ENCODE measurements around the gene DYNLT4.
A peak's percentile ranks its signal among the peaks of the same experiment; 100 is the strongest.
"Not testable (repeated sequence)": the region's sequence is repeated elsewhere in the genome, so short reads cannot be mapped to it uniquely, and the experiment has no call there.

DYNLT4 gene

DNA sequence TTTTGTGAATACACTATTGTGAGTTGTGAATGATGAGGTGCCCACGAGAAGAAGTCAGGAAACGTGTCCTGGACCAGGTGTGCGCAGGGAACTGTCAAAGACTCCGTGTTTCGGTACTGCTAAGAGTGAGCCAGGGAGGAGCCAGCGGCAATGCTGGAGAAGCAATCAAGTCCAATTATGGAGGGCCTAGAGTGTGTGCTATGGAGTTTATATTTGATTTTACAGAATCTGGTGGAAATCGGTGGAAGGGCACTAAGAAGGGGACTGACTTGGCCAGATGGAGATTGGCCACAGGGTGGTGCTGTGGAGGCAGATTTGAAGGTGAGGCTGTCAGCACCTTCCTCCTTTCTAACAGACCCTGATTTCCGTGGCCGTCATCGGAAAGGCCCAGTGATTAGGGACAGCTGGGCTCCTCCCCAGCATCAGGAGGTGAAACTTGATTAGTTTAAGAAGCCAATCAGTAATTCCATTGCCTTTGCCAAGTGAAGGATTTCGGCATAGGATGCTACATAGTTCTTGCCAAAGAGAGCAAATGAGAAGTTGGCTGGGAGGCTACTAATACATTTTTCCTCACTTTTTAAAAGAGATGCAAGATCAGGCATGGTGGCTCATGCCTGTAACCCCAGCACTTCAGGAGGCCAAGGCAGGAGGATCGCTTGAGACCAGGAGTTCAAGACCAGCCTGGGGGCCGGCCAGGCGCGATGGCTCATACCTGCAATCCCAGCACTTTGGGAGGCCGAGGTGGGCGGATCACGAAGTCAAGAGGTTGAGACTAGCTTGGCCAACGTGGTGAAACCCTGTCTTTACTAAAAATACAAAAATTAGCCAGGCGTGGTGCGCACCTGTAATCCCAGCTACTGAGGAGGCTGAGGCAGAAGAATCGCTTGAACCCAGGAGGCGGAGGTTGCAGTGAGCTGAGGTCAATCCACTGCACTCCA lies 28.9 kb upstream of the DYNLT4 start:
- H3K36me3 Mint-ChIP-seq (ENCODE audit: low read depth), result no peaks in the 10 kb centered on the region
- H3K27ac Mint-ChIP-seq, result peak overlapping the region; percentile 24
- H3K27me3 Mint-ChIP-seq (ENCODE audit: low read depth), result no peaks in the 10 kb centered on the region
- no peak overlapping the region for H3K4me3 Mint-ChIP-seq
- H3K4me1 Mint-ChIP-seq (ENCODE audit: low read depth), result peaks cover 10% of the 10 kb centered on the region
- no peaks in the 10 kb centered on the region for H3K9me3 Mint-ChIP-seq

DNA sequence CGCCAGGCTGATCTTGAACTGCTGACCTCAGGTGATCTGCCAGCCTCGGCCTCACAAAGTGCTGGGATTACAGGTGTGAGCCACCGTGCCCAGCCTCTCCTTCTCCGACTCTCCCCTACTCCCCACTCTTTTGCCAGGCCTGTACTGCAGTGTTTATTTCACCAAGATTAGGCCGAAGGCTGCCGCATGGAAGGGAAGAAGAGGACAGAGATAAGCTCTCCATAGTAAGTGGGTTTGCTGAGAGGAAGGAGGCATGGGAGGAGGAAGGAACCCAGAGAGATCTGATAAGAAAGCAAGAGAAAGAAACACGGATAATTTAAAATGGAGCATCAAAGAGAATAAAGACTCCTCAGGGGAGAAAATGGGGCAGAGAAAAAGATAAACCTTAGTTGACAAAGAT lies 27.2 kb upstream of the DYNLT4 start:
- H3K27ac Mint-ChIP-seq, result no peak overlapping the region

DNA sequence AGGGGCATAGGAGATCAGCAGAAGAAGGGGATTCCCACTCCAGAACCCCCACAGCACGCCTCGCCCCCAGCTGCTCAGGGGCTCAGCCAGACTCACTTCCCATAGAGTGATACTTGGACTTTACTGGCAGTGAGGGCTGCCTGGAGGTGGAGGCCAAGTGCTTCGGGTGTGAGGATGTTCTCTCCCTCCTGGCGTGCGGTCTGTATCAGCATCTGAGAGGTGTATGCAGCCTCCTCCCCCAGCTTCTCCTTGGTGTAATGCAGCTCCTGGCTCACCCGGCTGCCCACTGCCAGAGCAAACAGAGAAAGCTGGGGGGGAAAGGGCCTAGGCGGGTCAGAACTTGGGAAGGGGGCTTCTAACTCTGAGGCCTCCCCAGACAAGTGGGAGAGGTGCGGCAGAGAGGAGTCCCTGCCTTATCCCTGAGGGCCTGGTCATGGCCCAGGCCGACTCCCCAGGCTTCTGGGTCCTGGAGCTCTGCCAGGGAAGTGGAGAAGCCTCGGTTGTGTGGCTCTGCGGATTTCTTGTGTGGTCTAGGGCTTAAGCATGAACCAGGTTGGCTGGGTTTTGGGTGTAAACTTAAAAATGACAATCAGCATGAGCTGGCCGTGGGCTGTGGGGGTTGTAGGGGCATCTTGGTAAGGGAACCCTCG lies 25.0 kb upstream of the DYNLT4 start:
- no peaks in the 10 kb centered on the region for H3K36me3 Mint-ChIP-seq (ENCODE audit: low read depth)
- no peaks in the 10 kb centered on the region for H3K9me3 Mint-ChIP-seq
- H3K27me3 Mint-ChIP-seq (ENCODE audit: low read depth), result no peaks in the 10 kb centered on the region
- H3K4me3 Mint-ChIP-seq, result no peak overlapping the region
- H3K27ac Mint-ChIP-seq, result no peak overlapping the region
- peaks cover 10% of the 10 kb centered on the region for H3K4me1 Mint-ChIP-seq (ENCODE audit: low read depth)

More for the DNA sequence above, 27.2 kb upstream of the DYNLT4 start:
- peaks cover 10% of the 10 kb centered on the region for H3K4me1 Mint-ChIP-seq (ENCODE audit: low read depth)
- no peaks in the 10 kb centered on the region for H3K36me3 Mint-ChIP-seq (ENCODE audit: low read depth)
- no peaks in the 10 kb centered on the region for H3K9me3 Mint-ChIP-seq
- no peaks in the 10 kb centered on the region for H3K27me3 Mint-ChIP-seq (ENCODE audit: low read depth)
- H3K4me3 Mint-ChIP-seq, result no peak overlapping the region

DNA sequence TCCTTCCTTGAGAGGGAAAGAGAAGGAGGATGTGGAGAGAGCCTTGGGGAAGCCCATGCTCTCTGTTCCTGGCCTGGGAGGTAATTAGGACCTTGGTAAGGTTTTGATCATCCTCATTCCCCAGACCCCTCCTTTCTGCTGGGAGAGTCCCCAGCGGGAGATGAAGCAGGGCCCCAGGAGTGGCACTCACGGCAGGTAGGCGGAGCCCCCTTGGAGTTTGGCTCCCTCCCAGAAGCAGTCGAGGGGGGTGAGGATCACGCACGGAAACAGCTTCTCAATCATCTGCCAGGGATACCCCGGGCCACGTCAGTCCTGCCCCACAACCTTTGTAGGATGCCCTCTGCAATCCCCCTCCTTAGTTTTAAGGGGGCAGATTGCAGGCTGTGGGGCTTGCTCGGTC lies 24.4 kb upstream of the DYNLT4 start:
- H3K9me3 Mint-ChIP-seq, result no peaks in the 10 kb centered on the region
- H3K27me3 Mint-ChIP-seq (ENCODE audit: low read depth), result no peaks in the 10 kb centered on the region
- H3K4me1 Mint-ChIP-seq (ENCODE audit: low read depth), result peaks cover 10% of the 10 kb centered on the region
- no peak overlapping the region for H3K4me3 Mint-ChIP-seq
- no peaks in the 10 kb centered on the region for H3K36me3 Mint-ChIP-seq (ENCODE audit: low read depth)
- no peak overlapping the region for H3K27ac Mint-ChIP-seq

DNA sequence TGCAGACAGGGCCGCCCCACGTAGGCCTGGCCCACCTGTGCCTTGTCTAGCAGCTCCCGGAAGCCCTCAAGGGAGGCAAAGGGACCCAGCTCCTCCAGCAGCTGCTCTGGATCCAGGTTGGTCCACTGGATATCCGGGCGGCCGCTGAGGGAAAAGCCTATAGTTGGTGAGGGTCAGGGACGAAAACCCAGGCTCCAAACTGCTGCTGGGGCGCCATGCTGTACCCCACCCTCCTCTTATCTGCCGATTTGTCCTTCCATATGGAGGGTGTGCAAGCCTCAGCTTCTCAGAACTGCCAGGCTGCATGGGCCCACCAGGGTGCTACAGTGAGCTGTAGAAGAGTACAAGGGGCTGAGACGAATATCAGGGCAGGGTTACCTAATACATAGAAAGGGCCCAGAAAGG lies 23.8 kb upstream of the DYNLT4 start:
- Mint-ChIP-seq H3K27ac (no peak overlapping the region), H3K4me1 (ENCODE audit: low read depth) (peaks cover 9% of the 10 kb centered on the region)

DNA sequence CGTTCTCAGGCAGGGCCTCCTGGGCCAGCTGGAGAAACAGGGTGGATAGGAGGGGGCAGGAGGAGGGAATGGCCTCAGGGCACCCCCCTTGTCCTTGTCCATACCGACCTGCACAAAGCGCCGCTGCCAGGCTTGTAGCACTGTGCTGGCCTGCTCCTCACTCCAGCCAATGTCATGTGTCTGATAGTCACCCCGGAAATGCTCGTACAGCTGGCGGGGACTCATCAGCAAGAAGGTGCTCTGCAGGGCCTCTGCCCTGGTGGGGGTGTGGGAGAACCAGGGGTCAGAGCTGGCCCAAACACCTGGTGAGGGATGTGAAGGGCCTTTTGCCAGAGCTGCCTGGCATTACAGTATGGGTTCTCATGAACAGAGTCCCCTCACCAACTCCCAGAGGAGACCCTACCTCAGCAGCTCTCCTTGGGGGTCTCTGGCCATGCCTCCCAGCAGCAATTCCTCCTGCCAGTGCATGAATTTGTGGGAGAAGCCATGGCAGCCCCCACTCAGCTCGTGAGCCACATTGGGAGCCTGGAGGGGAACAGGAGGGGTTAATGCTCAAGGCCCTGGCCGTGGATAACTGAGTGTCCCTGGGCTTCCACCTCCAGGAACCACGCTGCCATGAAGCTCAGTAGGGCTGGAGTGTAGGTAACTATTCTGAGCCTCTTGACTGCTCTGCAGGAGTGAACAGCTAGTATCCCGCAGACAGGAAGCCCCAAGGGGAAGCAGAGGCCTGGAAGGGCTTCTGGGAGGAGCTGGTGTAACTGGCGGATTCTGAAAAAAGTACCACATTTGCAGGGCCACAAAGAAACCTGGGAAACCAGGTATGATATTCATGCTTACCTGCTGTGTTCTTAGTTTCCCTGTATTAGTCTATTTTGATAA lies 22.6 kb upstream of the DYNLT4 start:
- no peak overlapping the region for H3K4me3 Mint-ChIP-seq
- peaks cover 4% of the 10 kb centered on the region for H3K4me1 Mint-ChIP-seq (ENCODE audit: low read depth)
- no peak overlapping the region for H3K27ac Mint-ChIP-seq
- H3K9me3 Mint-ChIP-seq, result no peaks in the 10 kb centered on the region
- H3K27me3 Mint-ChIP-seq (ENCODE audit: low read depth), result no peaks in the 10 kb centered on the region
- H3K36me3 Mint-ChIP-seq (ENCODE audit: low read depth), result no peaks in the 10 kb centered on the region

More for the DNA sequence above, 23.8 kb upstream of the DYNLT4 start:
- no peak overlapping the region for H3K4me3 Mint-ChIP-seq
- no peaks in the 10 kb centered on the region for H3K36me3 Mint-ChIP-seq (ENCODE audit: low read depth)
- H3K9me3 Mint-ChIP-seq, result no peaks in the 10 kb centered on the region
- H3K27me3 Mint-ChIP-seq (ENCODE audit: low read depth), result no peaks in the 10 kb centered on the region

DNA sequence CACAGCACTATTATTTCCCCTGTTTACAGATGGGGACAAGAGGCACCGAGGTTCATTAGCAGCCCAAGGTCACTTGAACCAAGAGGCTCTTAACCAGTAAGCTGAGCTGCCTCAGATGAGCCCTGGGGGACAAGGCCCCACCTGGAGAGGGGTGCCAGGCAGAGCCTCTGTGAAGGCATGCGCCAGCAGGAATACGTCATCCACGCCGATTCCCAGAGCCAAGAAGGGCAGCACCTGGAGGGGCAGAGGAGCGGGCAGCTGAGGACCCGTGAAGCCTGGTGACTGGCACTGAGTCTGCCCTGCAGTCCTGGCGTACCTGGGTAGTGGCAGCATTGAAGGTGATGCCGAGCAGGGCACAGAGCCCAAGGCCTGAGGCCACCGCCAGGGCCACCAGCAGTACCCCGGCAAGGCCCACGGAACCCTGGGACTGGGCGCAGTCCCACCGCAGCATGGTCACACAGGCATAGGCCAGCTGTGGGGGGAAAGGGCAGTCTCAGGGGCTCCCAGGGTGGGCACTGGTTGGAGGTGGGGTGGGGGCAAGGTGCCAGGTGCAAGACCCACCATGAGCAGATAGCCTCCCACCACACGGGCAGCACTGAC lies 21.8 kb upstream of the DYNLT4 start:
- Mint-ChIP-seq H3K27me3 (ENCODE audit: low read depth) (no peaks in the 10 kb centered on the region), H3K36me3 (ENCODE audit: low read depth) (no peaks in the 10 kb centered on the region), H3K9me3 (no peaks in the 10 kb centered on the region), H3K4me1 (ENCODE audit: low read depth) (peaks cover 4% of the 10 kb centered on the region), H3K4me3 (no peak overlapping the region), H3K27ac (no peak overlapping the region)

DNA sequence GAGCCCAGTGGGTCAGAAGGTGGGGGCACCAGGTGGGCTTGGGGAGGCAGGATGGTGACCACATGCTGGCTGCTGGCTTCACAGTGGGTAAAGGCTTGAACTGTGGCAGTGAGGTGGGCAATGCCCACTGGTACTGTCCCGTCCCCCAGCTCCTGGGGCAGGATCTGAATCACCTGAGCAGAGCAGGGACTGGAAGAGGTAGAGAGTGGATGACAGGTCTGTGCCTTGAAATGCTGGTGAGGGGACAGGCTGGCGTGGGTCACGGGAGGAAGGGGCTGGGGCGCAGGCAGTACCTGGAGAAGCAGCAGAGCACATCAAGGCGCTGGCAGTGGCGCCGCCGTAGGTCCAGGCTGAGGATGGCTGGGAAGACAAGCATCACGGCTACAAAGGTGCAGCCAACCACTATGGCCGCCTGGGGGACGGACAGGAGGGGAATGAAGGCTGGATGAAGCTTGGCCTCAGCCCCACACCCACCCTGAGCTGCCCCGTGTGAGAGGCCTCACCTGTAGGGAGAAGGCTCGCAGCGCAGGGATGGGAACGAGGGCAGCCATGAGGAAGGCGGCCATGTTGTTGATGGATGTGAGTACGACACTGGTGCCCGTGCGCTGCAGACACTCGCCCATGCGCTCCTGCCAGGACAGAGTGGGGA lies 21.0 kb upstream of the DYNLT4 start:
- no peak overlapping the region for H3K27ac Mint-ChIP-seq
- no peaks in the 10 kb centered on the region for H3K27me3 Mint-ChIP-seq (ENCODE audit: low read depth)
- no peaks in the 10 kb centered on the region for H3K36me3 Mint-ChIP-seq (ENCODE audit: low read depth)
- H3K9me3 Mint-ChIP-seq, result no peaks in the 10 kb centered on the region
- H3K4me1 Mint-ChIP-seq (ENCODE audit: low read depth), result peaks cover 4% of the 10 kb centered on the region
- H3K4me3 Mint-ChIP-seq, result no peak overlapping the region

DNA sequence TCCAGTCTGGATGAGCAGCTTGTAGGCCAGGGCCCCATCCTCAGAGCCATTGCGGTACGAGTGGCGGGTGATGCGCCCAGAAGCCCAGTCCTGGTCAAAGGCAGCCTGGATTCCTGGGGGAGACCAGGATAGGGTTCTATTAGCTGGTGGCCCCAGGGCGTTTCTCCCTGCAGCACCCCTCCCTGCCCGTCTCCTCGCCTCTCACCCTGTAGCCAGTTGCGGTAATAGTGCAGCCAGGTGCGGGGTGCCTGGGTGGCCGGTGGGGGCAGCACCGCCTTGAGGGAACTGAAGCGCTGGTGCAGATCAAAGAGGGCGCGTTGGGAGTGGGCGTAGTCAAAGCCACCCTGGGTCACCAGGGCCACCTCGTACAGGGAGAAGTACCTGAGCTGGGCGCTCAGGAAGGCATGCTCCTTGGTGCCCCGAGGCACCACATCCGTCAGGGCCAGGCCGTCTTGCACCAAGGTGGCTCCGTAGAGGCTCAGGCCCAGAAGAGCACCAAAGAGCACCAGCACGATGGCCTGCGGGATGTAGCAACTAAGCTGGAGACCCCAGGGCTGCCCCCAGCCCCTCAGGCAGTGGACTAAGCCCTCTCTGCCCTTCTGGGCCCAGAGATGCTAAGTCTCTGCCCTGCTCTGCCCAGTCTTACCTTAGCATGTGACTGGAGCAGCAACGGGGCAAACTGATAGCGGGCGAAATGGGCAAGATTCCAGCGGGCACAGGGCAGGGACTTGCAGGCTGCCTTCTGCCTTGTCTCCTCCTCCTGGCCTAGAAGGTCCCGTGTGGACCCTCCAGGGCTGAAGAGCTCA lies 20.2 kb upstream of the DYNLT4 start:
- H3K4me3 Mint-ChIP-seq, result no peak overlapping the region
- H3K4me1 Mint-ChIP-seq (ENCODE audit: low read depth), result peaks cover 9% of the 10 kb centered on the region
- no peaks in the 10 kb centered on the region for H3K27me3 Mint-ChIP-seq (ENCODE audit: low read depth)
- H3K36me3 Mint-ChIP-seq (ENCODE audit: low read depth), result no peaks in the 10 kb centered on the region
- H3K9me3 Mint-ChIP-seq, result no peaks in the 10 kb centered on the region
- H3K27ac Mint-ChIP-seq, result no peak overlapping the region

DNA sequence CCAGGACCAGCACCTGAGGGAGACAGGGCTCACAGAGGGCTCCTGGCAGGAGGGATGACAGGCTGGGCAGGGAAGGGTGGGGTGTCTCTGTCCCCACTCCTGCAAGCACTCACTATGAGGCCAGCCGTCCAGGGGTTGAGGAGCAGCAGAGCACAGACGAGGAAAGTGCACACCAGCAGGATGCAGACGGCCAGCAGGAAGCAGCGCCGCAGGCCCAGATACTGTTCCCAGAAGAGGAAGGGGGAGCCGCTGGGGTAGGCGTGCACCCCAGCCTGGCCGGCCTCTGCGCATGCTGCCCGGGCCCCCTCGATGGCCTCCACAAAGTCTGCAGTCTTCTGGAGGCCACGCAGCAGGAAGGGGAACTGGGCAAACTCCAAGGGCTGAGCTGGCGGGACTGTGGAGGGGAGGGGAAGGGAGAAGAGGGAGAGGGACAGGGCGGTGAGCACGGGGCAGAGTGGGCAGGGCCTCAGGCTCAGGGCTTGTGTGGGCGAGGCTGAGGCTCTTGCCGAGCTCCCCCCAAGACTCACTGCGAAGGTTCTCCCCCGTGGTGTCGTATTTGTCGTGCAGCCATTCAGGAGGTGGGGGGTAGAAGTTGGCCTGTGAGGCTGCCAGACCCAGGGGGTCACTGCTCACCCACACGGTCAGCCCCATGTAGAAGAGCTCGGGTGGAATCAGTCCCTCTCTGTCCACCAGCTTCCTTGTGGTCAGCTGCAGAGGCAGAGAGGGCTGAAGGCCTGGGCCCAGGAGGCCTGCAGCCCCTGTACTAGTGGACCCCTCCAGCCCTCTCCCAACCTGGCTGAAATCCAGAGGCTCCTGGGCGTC lies 19.4 kb upstream of the DYNLT4 start:
- peaks cover 12% of the 10 kb centered on the region for H3K4me1 Mint-ChIP-seq (ENCODE audit: low read depth)
- H3K27ac Mint-ChIP-seq, result no peak overlapping the region
- no peak overlapping the region for H3K4me3 Mint-ChIP-seq
- no peaks in the 10 kb centered on the region for H3K9me3 Mint-ChIP-seq
- H3K27me3 Mint-ChIP-seq (ENCODE audit: low read depth), result no peaks in the 10 kb centered on the region
- no peaks in the 10 kb centered on the region for H3K36me3 Mint-ChIP-seq (ENCODE audit: low read depth)

DNA sequence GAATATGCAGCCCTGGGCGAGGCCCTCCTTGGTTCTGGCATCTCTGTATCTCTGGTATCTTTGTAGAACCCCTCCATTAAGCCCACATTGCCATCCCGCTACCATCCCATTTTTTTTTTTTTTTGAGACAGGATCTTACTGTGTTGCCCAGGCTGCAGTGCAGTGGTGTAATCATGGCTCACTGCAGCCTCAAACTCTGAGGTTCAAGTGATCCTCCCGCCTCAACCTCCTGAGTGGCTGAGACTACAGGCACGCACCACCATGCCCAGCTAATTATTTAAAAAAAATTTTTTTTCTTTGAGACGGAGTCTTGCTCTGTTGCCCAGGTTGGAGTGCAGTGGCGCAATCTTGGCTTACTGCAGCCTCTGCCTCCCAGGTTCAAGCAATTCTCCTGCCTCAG lies 17.2 kb upstream of the DYNLT4 start:
- not testable (repeated sequence) for H3K36me3 Mint-ChIP-seq (ENCODE audit: low read depth); H3K9me3 Mint-ChIP-seq; H3K27me3 Mint-ChIP-seq (ENCODE audit: low read depth); H3K27ac Mint-ChIP-seq; H3K4me3 Mint-ChIP-seq
- peaks cover 19% of the 10 kb centered on the region for H3K4me1 Mint-ChIP-seq (ENCODE audit: low read depth)

DNA sequence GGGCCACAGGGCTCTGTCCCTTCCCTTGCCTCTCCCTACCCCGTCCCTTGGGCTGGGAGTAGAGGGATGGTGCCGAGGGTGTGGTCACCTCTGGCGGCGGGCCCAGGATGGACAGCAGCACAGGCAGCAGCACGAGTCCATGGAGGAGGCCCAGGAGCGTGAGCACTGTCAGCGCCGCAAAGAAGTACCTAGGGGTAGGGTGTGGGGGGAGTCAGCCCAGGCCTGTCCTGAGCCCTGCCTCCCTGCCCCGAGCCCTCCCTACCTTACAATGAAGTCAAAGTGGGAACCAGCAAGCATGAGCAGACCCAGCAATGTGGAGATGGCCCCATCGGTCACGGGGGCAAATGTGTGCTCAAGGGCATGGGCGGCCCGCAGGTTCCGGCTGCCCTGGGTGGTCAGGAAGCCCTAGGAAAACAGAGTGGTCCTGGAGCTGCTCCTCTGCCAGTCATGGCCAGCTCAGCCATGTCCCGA lies 15.9 kb upstream of the DYNLT4 start:
- no peaks in the 10 kb centered on the region for H3K9me3 Mint-ChIP-seq
- no peaks in the 10 kb centered on the region for H3K27me3 Mint-ChIP-seq (ENCODE audit: low read depth)
- H3K27ac Mint-ChIP-seq, result no peak overlapping the region

More for the DNA sequence above, 15.9 kb upstream of the DYNLT4 start:
- H3K36me3 Mint-ChIP-seq (ENCODE audit: low read depth), result peaks cover 2% of the 10 kb centered on the region
- no peak overlapping the region for H3K4me3 Mint-ChIP-seq
- H3K4me1 Mint-ChIP-seq (ENCODE audit: low read depth), result peaks cover 26% of the 10 kb centered on the region
